Nucleus accumbens (tissue), 56 donors: ENCODE results near the gene MKRN2OS.
A peak's percentile ranks its signal among the peaks of the same experiment; 100 is the strongest.

ENCODE experiments used
- DNase-seq, 56 donors: peaks; one replicate each; lab custom pipeline; 2025; lab: John Stamatoyannopoulos, UW

Gene MKRN2OS, protein sequence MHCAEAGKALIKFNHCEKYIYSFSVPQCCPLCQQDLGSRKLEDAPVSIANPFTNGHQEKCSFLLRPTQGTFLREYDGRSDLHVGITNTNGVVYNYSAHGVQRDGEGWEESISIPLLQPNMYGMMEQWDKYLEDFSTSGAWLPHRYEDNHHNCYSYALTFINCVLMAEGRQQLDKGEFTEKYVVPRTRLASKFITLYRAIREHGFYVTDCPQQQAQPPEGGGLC

DNA sequence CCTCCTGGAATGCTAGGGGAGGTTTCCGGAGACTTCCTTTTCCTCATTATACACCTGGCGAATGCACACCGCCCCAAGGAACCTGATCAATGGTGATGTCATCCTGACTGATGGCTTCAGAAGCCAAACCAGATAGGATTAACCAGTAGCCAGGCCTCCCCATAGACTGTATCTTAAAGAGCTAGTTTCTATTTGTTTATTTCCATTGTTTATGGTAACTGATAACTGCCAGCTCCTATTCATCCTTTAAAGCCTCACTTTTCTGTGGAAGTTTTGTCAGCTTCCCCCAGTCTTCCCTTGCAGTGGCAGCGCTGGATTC is at the start of gene MKRN2OS:
TSS of gene MKRN2OS (minus strand) at position 27 of the 319 bp plus-strand sequence. CDS start 35 bp downstream, outside the sequence.
- no peak for DNase-seq

DNA sequence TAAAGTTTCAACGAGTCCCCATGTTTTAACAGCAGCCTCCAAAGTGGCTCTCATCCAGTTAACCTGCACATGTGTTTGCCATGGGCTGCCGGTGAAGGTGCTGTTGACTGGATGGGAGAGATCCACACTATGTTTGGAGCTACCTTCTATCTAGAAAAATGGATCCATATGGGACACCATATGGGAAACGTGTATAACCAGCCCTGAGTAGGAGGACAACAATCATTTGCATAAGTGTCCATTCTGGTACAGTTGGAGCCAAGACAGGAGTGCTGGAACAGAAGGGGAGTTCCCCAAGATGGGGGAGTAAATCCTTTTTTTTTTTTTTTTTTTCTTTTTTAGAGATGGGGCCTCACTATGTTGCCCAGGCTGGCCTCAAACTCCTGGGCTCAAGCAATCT is 48.2 kb upstream of the MKRN2OS start:
- no peak for DNase-seq

DNA sequence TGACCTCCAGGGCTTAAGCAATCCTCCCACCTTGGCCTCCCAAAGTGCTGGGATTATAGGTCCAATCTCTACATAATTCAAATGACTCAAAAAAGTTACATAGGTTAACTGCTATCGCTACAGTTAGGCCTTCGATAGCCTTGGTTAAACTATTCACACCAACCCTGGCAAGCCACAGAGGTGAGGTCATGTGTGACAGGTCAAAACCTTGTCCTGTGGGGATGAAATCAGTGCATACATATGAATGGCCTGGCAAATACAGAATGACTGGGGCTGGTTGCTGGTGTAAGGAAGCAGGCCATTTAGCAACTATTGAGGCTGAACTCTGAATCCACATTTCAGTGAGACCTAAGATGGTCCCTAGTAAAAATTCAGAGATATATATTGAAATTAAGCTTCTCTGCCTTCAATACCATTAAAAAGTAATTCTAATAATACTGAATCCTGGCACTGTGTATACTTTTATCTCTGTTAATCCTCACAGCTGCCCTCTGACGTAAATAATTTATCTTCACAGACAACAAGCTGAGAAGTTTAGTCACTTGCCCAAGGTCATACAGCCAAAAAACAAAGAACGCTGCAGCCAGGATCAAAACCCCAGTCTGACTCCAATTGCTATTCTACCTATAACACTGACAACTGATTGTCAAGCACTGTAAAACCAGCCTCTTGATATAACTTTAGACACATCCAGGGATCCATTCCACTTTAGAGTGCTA is 46.9 kb upstream of the MKRN2OS start:
- no peak for DNase-seq

DNA sequence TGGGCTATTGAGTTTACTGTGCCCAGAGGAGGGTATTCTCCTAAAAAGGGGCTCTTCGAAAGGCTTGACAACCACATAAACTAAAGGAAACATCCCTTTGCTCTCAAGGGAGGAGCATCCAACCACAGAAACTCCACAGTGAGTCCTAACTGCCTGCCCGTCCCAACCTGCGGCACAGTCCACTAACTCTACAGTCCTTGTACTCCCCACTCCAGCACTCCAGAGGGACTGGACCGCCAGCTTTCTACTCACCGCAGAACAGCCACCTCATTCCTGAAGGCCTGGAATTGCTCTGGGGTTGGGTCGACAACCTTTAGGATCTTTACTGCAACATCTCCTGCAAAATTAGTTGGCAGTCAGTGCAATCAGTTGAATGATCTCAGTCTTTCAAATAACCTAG is 46.2 kb upstream of the MKRN2OS start:
- DNase-seq = no peak

DNA sequence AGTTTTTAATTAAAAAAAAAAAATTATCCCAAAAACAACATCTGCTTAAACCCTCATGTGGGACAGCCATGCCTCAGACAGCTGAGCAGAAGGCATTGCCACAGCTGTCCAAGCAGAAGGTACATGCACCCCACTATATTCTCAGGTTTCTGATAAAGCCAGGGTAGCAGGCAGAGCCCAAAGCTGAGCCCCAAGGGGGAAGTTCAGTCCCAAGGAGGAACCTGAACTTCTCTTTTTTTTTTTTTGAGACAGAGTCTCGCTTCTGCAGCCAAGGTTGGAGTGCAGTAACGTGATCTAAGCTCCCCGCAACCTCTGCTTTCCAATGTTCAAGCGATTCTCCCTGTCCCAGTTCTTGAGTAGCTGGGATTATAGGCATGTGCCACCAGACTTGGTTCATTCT is 44.8 kb upstream of the MKRN2OS start:
- no peak for DNase-seq

DNA sequence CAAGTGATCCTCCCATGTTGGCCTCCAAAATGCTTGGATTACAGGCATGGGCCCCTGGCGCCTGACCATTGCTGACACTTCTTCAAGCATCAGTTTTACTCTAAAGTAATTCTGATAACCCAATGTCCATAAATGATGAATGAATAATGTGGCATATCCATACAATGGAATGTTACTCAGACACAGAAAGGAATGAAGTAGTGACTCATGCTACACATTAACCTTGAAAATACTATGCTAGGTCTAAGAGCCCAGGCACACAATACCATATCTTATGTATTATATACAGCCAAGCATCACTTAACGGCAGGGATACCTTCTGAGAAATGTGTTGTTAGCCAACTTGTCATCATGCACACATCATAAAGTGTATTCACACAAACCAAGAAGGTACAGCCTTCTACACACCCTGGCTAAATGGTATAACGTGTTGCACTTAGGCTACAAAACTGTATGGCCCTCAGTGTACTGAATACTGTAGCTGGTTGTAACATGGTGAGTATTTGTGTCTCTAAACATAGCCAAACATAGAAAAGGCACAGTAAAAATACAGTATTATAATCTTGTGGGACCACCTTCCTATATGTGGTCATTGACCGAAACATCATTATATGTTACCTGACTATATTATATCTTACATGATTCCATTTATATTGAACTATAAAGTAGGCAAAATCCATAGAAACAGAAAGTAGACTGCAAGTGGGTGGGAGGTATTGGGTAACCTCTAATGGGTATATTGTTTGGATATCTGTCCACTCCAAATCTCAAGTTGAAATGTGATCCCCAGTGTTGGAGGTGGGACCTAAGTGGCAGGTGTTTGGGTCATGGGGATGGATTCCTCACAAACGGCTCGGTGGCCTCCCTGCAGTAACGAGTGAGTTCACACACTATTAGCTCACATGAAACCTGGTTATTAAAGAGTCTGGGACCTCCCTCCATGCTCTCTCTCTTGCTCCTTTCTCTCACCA is 43.0 kb upstream of the MKRN2OS start:
- DNase-seq = no peak

DNA sequence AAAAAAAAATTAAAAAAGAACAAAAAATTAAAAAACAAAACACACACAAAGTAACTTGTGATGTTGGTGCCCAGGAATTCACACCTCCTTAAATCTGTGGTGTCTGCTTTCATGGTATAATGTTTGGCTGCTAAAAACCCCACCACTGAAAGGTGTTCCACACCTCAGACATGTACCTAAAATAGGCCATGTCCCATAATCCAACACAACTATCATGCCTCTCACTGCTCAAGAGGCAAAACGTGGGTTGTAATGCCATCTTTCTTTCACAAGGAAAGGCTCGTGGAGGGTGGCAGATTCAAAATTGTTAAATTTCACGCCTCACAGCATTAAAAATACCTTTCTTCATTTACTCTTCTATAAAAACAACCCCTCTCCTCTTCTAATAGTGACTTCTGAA is 41.1 kb upstream of the MKRN2OS start:
- peak in 1 of 56 donors; percentile 6 for DNase-seq

DNA sequence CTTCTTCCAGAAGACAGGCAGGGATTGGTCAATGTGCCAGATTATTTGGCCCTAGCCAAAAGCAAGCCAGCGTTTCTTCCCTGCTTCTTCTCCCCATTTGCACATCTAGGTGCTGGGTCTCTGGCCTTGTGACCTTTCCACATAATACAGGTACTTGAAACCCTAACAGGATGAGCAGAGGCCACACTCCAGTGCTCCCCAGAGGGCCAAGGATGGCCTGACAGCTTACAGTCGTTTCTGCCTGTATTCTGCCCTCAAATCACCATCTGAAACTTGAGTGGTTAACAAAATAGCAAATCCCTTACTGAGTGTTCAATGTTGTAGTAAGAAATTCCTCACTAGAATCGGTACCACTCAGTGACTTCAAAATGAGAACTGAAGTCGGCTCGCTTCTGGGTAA is 40.7 kb upstream of the MKRN2OS start:
- no peak for DNase-seq

DNA sequence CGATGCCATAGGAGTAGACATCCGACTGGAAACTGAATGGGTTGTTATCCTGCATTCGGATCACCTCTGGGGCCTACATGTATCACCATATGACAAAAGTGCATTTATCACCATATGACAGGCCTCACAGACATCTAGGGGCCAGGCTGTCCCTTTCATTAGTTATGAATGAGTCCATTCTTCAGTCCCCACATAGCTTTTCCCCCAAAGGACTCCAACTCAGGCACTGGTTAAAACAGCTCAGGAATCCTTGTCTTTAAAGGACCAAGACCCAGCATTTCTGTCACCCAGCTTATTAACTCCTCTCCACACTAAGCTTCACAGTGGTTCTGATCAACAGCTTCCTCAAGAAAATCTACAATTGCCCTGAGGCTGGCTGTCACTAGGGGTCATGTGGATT is 39.9 kb upstream of the MKRN2OS start:
- no peak for DNase-seq

DNA sequence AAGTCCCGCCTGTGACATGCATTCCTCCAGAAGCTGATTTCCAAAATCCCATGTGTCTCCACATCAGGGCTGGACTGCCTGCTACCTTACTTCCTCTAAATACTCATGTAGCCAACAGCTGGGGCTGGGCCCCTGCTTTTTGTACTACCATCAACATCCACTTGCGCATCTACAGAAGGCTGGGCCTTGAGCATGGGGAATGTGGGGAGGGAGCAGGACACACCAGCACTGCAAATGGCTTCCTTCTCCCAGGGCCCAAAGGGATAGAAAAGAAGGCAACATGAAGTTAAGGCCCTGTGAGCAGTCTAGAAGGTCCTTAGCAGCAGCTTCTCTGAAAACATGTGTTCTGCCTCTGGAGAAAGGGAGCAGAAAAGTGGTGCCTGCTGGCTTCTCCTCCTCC is 38.8 kb upstream of the MKRN2OS start:
- no peak for DNase-seq

DNA sequence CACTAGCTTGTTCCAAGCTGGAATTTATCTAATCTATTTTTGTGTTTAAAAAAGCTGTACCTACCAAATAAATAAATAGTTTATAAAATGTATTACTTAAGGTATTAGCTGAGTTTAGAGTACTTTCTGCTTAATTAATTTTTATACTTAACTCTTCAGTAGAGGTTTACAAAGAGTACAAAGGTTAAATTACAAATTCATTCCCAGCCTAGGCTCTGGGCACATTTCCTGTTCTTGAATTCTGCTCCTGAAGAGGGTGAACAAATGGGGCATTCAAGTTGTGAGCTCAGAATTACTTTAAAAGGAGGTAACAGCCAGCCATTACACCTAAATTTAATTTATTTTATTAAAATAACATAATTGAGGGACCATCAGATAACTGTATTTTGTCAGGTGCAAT is 38.0 kb upstream of the MKRN2OS start:
- no peak for DNase-seq

DNA sequence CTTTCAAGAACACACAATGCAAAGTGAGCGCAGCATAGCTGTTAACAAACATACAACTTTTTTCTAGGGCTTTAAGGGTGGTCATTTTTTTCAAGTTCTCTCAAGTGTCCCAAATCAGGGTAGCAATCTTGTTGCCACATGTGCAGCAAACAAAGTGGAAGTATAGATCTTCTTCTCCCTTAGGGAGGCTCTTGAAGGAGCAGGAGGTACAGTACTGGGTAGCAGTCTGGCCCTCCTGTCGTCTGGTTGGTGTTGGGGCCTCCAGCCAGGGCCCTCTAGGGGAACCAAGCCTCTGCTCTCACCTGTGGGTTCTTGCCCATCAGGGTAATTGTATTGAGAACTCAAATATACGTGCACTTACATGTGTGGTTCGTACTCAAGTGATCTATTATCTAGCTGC is 37.4 kb upstream of the MKRN2OS start:
- DNase-seq = no peak

DNA sequence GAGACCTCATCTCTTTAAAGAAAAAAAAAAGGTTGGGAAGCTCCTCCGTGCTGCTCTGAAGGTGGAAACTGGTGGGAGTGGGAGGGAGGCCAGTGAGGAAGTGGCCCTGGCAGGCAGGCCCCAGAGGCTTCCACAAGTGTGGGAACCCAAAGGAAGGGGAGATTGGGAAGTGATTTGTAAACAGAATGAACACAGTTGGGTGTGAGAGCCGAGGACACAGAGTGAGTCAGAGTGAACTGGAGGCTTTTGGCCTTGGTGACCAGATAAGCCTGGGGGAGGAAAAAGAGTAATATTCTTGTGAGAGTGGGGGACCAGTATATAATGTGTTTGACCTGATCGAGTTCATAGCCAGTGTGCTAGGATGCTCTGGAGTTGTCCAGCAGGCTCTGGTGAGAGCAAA is 34.6 kb upstream of the MKRN2OS start:
- DNase-seq = no peak

DNA sequence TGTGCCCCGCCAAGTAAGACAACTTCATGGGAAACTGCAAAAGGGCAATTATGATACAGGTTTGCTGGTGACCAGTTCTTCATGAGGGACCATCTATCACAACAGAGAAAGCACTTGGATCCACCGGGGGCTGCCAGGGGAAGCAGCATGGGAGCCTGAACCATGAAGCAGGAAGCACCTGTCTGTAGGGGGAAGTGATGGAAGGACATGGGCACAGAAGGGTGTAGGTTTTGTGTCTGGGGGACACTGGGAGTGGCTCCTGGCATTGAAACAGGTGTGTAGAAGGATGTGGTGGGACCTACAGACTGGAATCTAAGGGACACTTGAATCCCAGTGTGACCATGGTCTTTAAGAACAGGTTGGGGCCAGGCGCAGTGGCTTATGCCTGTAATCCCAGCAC is 34.2 kb upstream of the MKRN2OS start:
- DNase-seq = no peak

DNA sequence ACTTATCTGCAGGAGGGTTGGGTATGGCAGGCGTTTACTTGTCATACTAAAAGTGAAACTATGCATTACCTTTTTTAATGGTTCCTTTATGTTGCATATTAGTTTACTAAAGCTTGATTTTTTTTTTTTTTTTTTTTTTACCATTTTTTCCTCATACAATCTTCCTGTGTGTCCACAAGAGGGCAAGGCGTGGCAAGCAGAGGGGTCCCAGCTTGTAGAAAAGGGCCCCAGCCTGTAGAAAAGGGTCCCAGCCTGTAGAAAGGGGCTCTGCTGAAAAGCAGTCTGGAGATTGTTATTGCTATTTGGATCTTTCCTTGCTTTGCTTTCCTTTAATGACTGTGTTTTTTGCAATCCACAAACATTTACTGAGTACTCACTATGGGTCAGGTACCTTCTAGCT is 33.4 kb upstream of the MKRN2OS start:
- no peak for DNase-seq

DNA sequence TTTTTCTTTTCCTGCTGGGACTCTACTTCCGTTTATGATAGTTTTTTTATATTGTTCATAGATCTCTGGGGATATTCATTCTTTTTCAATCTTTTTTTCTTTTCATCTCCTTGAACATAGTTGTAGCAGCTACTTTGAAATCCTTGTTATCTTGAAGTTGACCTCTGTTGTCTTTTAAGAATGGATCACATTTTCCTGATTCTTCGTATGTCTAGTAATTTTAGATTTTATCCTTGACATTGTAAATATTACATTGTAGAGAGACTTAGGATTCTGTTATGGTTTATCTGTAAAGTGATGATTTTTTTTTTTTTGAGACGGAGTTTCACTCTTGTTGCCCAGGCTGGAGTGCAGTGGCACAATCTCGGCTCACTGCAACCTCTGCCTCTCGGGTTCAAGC is 32.1 kb upstream of the MKRN2OS start:
- DNase-seq = no peak

DNA sequence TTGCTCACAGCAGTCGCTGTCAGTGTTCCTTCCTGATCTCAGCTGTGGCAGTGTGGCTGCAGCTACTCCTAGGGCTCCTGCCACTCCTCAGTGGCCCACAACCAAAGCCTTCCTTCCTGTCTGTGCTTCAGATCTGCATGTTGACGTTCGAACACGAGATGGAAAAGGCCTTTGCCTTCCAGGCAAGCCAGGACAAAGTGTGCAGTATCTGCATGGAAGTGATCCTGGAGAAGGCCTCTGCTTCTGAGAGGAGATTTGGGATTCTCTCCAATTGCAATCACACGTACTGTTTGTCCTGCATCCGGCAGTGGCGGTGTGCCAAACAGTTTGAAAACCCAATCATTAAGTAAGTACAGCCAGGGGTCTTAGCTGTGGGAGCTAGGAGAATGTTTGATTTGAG is 29.4 kb upstream of the MKRN2OS start:
- no peak for DNase-seq

DNA sequence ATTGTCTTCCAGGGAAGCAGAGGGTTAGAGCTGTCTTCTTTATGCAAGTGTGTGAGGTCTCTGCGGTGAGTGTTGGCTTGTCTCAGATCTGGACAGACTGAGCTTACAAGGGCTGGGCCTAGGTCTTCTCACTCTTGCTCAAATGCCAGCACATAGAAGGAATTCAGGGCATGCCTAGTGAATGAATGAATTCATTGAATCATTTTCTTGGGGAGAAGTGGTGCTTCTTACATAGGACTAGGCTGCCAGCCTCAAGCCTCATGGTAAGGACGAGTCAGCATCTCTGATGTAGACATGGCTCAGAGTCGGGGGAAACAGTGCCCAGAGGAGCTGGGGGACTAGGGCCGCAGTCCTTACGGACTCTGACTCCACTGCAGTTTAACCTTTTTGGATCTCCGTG is 28.8 kb upstream of the MKRN2OS start:
- DNase-seq = no peak

DNA sequence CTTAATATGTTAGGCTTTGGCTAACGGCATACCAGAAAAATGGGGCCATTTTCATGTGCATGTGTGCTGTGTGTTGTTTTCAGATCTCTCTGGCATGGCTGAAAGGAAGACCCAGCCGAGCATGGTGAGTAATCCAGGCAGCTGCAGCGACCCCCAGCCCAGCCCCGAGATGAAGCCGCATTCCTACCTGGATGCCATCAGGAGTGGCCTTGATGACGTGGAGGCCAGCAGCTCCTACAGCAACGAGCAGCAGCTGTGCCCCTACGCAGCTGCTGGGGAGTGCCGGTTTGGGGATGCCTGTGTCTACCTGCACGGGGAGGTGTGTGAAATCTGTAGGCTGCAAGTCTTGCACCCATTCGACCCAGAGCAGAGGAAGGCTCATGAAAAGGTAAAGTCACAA is 26.7 kb upstream of the MKRN2OS start:
- no peak for DNase-seq

DNA sequence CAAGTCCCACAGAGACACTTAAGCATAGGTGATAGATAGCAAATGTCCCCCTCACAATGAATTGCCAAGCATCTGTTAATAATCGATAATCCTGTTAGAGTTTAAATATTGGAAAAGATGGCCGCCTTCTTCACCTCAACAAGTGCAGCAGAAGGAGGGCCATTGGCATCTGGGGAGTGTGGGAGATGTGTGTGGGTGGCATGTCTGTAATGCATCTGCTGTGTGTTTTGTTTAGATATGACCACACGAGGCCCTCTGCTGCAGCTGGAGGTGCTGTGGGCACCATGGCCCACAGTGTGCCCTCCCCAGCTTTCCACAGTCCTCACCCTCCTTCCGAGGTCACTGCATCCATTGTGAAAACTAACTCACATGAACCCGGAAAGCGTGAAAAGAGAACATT is 24.5 kb upstream of the MKRN2OS start:
- DNase-seq = no peak

DNA sequence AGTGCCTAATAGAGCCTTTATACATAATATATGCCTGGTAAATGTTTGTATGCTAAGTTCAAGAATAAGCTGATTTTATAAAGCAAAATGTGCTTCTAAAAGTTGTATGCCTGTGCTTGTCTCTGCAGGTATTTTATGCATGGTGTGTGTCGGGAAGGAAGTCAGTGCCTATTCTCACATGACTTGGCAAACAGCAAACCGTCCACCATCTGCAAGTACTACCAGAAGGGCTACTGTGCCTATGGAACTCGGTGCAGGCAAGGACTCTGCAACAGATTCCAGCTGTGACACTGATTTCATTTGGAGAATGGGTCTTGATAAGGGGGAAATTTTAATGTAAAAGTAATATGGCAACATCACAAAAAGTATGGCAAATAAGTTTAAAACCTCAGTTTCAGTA is 23.4 kb upstream of the MKRN2OS start:
- no peak for DNase-seq

DNA sequence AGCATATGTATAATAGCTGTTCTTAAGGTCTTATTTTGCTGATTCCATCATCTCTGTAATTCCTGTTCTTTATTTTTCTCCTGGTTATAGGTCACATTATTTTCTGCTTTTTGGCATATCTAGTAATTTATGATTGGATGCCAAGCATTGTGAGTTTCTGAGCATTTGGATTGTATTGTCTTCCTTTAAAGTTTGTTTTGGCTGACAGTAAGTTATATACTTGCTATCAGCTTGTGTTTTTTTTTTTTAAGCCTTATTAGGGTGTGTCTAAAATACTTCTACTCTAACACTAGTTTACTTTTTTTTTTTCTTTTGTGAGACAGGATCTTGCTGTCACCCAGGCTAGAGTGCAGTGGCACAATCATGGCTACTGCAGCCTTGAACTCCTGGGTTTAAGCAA is 21.7 kb upstream of the MKRN2OS start:
- no peak for DNase-seq
